Measurements from ENCODE around the gene TRNT1. TPM values are rescaled to one million over a fixed set of nuclear protein-coding genes. Genes with fewer than 3 reads are reported as not detected.

TRNT1 gene
- polyA plus RNA-seq (ENCODE audit: insufficient read length), result 15.9 TPM

- peak; percentile 81 for DNase-seq (ENCODE audit: low read depth)
These were observed at the start of gene TRNT1 for GRCh38 chr3:3126477-3127431. TSS of gene TRNT1 (plus strand) at chr3:3126940. CDS start at chr3:3129041, 2,101 bp downstream.

- DNase-seq (ENCODE audit: low read depth), result no peak
These were observed 46.4 kb upstream of the TRNT1 start for GRCh38 chr3:3080309-3080708.

GRCh38 chr3:3081381-3082233, 45.1 kb upstream of the TRNT1 start:
- DNase-seq (ENCODE audit: low read depth), result no peak

GRCh38 chr3:3082234-3082924, 44.4 kb upstream of the TRNT1 start:
- no peak for DNase-seq (ENCODE audit: low read depth)

- no peak for DNase-seq (ENCODE audit: low read depth)
These were observed 41.9 kb upstream of the TRNT1 start for GRCh38 chr3:3084890-3085289.

- DNase-seq (ENCODE audit: low read depth), result no peak
These were observed 41.0 kb upstream of the TRNT1 start for GRCh38 chr3:3085782-3086181.

DNA sequence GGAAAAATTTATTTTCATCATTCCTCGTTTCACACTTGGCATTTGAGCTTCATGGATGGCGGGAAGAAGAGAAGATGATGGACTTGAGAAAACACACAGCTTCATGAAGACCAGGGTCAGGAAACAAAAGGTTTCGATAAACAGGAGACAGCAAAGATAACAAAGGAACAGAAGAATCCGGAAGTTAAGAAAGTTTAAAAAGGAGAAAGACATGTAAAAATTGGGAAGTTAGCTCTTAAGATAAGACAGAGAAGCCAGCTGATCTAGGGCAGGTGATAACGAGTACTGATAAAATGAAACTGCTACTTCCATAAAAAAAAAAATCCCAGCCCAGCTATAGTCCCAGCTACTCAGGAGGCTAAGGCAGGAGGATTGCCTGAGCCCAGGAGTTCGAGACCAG, 40.5 kb upstream of the TRNT1 start:
- DNase-seq (ENCODE audit: low read depth), result no peak

DNA sequence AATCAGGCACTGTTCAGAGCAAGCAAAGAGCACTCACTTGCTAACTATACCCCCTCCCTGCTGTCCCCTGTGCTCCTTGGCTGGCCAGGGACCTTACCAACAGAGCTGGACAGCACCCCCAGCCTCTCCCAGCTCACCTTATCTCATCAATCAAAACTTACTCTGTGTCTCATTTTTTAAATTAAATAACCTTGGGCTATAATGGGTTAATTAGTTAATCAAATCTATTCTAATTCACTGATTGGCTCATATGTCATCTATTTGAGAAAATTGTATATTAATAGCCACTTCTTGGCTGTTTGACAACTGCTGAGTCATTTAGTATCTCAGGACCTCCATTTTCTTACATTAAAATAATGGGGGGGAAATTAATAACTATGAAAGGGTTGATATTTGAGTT, 39.5 kb upstream of the TRNT1 start:
- no peak for DNase-seq (ENCODE audit: low read depth)

DNA sequence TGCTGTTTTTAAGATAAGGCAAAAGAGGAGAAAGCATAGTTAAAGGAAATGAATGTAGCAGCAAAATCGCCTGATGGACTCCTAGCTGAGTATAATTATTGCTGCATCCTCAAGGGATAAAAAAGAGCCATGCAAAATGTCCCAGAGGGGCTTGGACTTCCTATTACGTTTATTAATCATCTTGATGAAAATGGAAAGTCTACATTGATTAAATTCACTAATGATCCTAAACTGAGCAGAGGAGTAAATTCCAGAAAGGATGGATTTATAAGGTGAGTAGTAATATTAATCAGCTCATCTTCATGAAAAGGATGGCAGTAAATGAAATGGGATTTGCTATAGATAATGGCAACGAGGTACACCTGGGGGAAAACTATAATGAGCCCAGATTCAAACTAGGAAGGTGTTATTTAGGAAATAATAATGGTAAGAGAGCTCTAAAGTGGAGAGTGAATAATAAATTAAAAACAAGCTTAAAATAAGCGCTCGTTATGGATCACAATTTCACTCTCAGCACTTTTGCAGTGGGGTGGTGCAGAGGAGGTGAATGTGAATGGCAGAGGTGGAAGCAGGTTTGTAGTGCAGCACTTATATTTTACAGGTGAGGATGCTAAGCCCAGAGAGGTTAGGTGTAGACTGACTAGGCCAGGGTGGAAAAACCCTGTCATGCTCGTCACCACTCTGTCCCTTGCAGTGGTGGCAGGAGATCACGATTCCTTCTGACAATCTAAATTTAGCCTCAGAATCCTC, 38.8 kb upstream of the TRNT1 start:
- DNase-seq (ENCODE audit: low read depth), result no peak

DNA sequence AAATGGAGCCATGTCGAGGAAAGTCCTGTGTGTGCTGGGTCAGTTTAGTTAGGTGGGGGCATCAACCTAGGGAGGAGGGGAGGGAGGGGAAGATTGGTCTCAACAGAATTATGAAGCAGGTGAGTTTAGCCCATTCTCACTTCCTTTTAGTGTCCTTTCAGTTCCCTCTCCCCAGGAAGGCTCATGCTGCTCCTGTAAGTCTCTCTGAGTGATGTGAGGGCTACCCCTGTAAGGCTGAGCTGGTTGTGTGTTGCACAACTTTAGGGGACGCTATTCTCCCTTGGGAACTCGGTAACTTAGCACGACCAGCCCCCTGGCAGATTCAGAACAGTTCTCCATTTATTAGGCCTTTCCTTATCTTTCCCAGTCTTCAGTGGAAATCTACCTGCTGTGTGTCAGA, 37.7 kb upstream of the TRNT1 start:
- DNase-seq (ENCODE audit: low read depth), result no peak

DNA sequence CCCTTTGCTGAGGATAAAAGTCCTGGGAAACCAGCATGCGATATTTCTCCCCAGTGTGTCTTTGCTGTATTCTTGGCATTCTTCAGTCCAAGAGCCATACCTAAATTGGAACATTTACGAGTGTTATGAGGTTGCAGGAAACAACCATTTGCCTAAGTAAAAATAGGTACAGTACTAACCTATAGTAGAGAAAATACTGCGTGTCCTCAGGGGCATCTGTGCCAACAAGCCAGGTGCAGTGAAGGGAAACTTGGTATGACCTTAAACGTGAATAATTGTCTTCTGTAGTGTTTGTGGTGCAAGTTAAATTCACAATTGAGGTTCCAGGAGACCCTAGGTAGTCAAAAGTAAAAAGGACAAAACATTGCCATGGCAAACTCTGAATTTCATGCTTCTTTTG, 28.8 kb upstream of the TRNT1 start:
- DNase-seq (ENCODE audit: low read depth), result no peak

DNA sequence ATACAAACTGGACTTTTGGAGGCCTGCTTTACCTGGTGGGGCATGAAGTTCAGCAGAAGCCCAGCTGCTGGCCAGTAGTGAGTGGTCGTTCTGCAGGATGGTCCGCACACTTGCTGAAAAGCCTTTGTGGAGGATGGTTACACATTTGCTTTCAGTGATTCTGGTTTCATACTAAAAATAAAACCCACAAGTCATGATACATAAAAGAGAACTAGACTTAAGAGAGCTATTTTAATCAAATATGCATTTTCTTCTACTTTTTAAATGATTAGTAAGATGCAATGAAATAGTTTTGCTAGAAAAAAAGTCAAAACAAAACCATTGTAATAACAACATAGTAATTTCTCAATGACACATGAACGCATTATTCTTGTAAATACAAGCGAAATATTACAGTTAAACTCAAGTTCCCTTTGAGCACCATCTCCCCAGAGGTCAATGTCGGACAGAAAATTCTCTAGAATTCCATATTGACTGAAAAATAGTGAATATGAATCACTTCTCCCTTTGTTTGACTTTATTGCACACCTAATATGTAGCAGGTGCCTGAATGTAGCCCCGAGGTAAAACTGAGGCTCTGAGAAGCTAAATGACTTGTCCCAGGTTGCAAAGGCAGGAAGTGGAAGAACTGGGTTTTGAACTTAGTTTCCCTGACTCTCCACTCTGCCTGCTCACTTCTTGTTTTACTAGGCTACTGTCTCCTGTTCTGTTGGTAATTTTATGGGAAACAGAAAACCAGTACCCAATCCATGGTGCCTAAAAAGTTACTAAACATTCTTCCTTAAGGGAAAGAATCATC, 24.9 kb upstream of the TRNT1 start:
- DNase-seq (ENCODE audit: low read depth), result no peak

DNA sequence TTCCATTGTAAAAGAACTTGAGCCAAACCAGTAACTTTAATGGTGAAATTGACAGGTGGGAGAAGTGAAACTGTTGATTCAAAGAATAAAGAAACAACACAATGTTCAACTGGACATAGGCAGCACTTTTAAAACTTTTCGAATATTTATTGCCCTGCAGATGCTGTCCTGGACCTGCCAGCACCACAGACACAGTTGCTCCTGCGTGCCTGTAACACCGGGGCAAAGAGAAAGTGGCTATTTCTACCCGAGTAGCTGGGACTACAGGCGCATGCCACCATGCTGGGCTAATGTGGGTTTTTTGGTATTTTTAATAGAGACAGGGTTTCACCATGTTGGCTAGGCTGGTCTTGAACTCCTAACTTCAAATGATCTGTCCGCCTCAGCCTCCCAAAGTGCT, 24.0 kb upstream of the TRNT1 start:
- no peak for DNase-seq (ENCODE audit: low read depth)

DNA sequence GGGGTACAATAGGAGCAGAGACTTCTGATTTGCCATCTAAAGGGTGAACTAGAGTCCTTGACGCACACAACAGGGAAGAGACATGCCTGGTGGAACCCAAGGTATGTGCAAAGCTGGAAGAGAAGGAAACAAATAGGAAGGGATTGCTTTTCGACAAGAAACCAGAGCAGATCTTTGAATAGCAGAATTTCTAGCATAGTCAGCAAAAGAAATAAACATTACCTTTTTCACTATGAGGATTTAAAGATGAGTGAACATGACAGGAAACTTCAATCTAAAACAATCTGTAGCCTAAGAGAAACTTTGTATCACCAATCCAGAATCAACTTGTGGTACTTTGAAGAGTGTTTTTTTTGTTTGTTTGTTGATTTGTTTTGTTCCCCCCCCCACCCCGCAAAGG, 21.5 kb upstream of the TRNT1 start:
- no peak for DNase-seq (ENCODE audit: low read depth)

DNA sequence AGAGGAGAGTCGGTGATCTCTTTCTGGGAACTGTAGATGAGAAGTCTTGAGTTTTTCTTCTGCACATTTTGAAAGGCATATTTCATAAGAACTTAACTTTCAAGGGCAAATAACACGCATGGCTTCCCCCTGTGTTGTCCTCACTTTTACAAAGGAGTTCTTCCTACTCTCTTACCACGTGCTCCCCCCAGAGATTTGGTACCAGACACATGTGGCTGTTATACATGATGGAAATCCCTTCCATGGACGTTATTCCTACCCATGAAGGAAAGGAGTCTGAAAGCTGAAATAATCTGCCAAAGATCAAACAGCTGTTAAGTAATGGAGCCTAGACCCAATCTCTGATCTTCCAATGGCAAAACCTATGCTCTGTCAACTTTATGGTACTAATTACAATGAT, 20.9 kb upstream of the TRNT1 start:
- no peak for DNase-seq (ENCODE audit: low read depth)

DNA sequence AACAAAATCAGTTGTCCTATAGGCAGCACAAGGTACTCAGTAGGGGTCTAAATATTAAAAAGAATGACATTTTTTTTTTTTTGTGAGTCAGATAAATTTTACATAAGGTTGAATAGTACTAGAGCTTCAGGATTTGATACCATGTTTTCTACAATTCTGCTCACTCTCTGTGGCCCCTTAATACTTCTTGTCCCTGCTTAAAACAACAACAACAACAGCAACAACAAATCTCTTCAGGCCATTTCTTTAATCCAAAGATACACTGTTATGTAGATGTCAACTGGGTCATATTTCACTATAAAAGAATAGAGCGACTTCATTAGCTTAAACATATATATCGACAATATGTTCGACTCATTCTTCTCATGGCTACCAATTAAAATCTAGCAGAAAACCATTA, 19.6 kb upstream of the TRNT1 start:
- no peak for DNase-seq (ENCODE audit: low read depth)

DNA sequence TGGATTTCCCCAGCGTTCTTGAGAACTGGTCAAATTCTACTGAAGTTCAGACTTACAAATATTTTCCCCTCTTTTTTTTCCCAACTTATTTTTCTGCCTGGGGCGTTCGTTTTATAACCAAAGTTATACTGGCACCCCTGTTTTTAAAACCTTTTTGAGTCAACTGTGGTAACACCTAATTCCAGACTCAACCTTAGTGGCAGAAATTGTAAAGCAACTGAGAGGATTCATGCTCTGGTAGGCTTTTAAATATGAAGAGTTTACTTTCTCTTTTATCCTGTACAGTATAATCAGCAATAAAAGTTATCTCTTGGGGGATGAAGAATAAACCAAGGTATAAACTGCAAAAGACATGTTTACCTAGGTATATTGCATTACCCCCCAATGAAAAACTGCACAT, 18.9 kb upstream of the TRNT1 start:
- DNase-seq (ENCODE audit: low read depth), result no peak

- no peak for DNase-seq (ENCODE audit: low read depth)
These were observed 17.1 kb upstream of the TRNT1 start for GRCh38 chr3:3109407-3110298.

DNA sequence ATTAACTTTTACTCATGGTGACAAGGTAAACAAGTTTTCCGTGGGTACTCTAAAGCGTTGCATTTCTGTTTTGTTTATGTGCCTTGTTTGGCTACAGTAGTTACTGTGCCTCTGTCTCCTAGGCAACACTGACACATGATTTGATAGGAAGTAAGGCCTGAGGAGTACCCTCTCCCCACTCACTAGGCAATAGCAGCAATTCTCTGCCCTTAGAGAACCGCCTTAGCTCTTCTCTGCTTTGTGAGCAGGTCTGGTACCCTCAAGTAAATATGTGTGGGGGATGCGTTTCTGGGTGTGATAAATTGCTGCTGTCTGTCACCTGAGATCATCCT, 16.5 kb upstream of the TRNT1 start, which contains the start of gene IL5RA:
IL5RA (minus strand) TSS at position 76 of the 332 bp plus-strand sequence. CDS start 5,390 bp downstream, outside the sequence.
- peak; percentile 2 for DNase-seq (ENCODE audit: low read depth)

Measured in forelimb muscle (tissue), 1 donor.